ENCODE data around the gene PYGO2.

- TF ChIP-seq CSDC2 (CRISPR knock-in tag; IDR thresholded peaks at IDR 0.05) (no peak), CREB5 (CRISPR knock-in tag; IDR thresholded peaks at IDR 0.05; ENCODE audit: low read depth) (no peak)
These were observed 7.1 kb upstream of the PYGO2 start for GRCh38 chr1:154968731-154969130.

Data from SK-N-SH treated with all-trans-retinoic acid at 6 μM for 48 hours (cell line).